PC-3 (cell line): Measurements from ENCODE around the gene YIPF7.

ENCODE experiments used
- CTCF ChIP-seq: fragments of 300-600 bp; sonication (generic); conservative IDR thresholded peaks from 2 replicates; pipeline ENCODE4 v1.5.1; 2017; ENCODE audit warnings: antibody characterized with exemption, low read depth, mild to moderate bottlenecking, low read length
- EZH2 ChIP-seq: fragments of 300-600 bp; sonication (generic); IDR thresholded peaks from one replicate; pipeline ENCODE4 v1.6.1; 2017; ENCODE audit warnings: antibody characterized with exemption, mild to moderate bottlenecking, low read length; ENCODE audit not compliant: unreplicated experiment
- EZH2phosphoT487 ChIP-seq: fragments of 300-600 bp; sonication (generic); IDR thresholded peaks from 2 replicates; pipeline ENCODE4 v1.6.1; 2018; ENCODE audit warnings: mild to moderate bottlenecking, antibody characterized with exemption, low read length, borderline replicate concordance

- TF ChIP-seq CTCF (no peak), EZH2phosphoT487 (no peak), EZH2 (no peak)
Observed at GRCh38 chr4:44678094-44679041, 26.9 kb upstream of the YIPF7 start, which contains the start of gene GUF1.
